ENCODE measurements around the gene MACROD2. TPM values are rescaled to one million over a fixed set of nuclear protein-coding genes. Genes with fewer than 3 reads are reported as not detected.

MACROD2 gene
- total and polyA plus RNA-seq, 11 donors = 0.54 to 5.4 (median 2.4) TPM

- no peak for TF ChIP-seq CTCF (IDR thresholded peaks at IDR 0.05)
- no peak for TF ChIP-seq POLR2A (IDR thresholded peaks at IDR 0.05)
- ATAC-seq = no peak
- H3K36me3 ChIP-seq = no peaks in the 10 kb centered on the region
- no peaks in the 10 kb centered on the region for H3K4me1 ChIP-seq
- H3K9me3 ChIP-seq = no peaks in the 10 kb centered on the region
- intact Hi-C loops (cut with DNase I) = loop anchor here in 1 of 10 donors (10.0 kb wide), 1 partner anchor 62 kb away; no protein-coding TSS in a partner anchor
- H3K27ac ChIP-seq = no peak overlapping the region
- no peak for DNase-seq
- H3K27me3 ChIP-seq = no peaks in the 10 kb centered on the region
- no peak overlapping the region for H3K4me3 ChIP-seq
- 33 to 45% (median 37%) methylated on average over 4 of the region's 4 CpGs for WGBS, 4 donors
Observed at GRCh38 chr20:15033269-15033668, 1038.0 kb downstream of the MACROD2 start.

- WGBS, 4 donors = 46 to 59% (median 50%) methylated on average over 8 of the region's 8 CpGs
- Histone ChIP-seq H3K36me3 (no peaks in the 10 kb centered on the region), H3K27ac (no peak overlapping the region), H3K9me3 (no peaks in the 10 kb centered on the region), H3K27me3 (no peaks in the 10 kb centered on the region), H3K4me3 (no peak overlapping the region), H3K4me1 (no peaks in the 10 kb centered on the region)
- DNase-seq = no peak
- no peak for TF ChIP-seq POLR2A (IDR thresholded peaks at IDR 0.05)
- no peak for TF ChIP-seq CTCF (IDR thresholded peaks at IDR 0.05)
- ATAC-seq = no peak
- intact Hi-C loops (cut with DNase I) = loop anchor here in 1 of 10 donors (10.0 kb wide), 1 partner anchor 61 kb away; no protein-coding TSS in a partner anchor
Observed at GRCh38 chr20:15033891-15034290, 1038.6 kb downstream of the MACROD2 start.

- H3K27me3 ChIP-seq = no peaks in the 10 kb centered on the region
- ATAC-seq = no peak
- H3K36me3 ChIP-seq = no peaks in the 10 kb centered on the region
- no peak for DNase-seq
- no peaks in the 10 kb centered on the region for H3K4me1 ChIP-seq
- intact Hi-C loops (cut with DNase I) = loop anchor here in 1 of 10 donors (10.0 kb wide), 1 partner anchor 58 kb away; no protein-coding TSS in a partner anchor
- no peaks in the 10 kb centered on the region for H3K9me3 ChIP-seq
- H3K27ac ChIP-seq = no peak overlapping the region
- H3K4me3 ChIP-seq = no peak overlapping the region
- 71 to 81% (median 75%) methylated on average over 3 of the region's 3 CpGs for WGBS, 4 donors
- TF ChIP-seq CTCF (IDR thresholded peaks at IDR 0.05) (no peak), POLR2A (IDR thresholded peaks at IDR 0.05) (no peak)
Observed at GRCh38 chr20:15036948-15037347, 1041.6 kb downstream of the MACROD2 start.

- no peak for DNase-seq
- H3K36me3 ChIP-seq = no peaks in the 10 kb centered on the region
- no peak overlapping the region for H3K27ac ChIP-seq
- intact Hi-C loops (cut with DNase I) = loop anchor here in 1 of 10 donors (10.0 kb wide), 1 partner anchor 56 kb away; no protein-coding TSS in a partner anchor
- no peaks in the 10 kb centered on the region for H3K9me3 ChIP-seq
- no peaks in the 10 kb centered on the region for H3K4me1 ChIP-seq
- WGBS, 4 donors = 63 to 90% (median 68%) methylated on average over 2 of the region's 2 CpGs
- H3K4me3 ChIP-seq = no peak overlapping the region
- TF ChIP-seq POLR2A (IDR thresholded peaks at IDR 0.05) (no peak), CTCF (IDR thresholded peaks at IDR 0.05) (no peak)
- no peaks in the 10 kb centered on the region for H3K27me3 ChIP-seq
- no peak for ATAC-seq
Observed at GRCh38 chr20:15039088-15039752, 1043.9 kb downstream of the MACROD2 start.
